Tracheal epithelial cell (primary cell): ENCODE results near the gene C1orf146. TPM values are rescaled to one million over a fixed set of nuclear protein-coding genes. Genes with fewer than 3 reads are reported as not detected.

Experiments used
- total RNA-seq: library from RNA; depleted of rRNA; stranded (reverse); fragments of >200 nt; gene quantifications from 2 replicates; pipeline ENCODE4 v1.2.1, GENCODE V29; 2014

Gene C1orf146, protein sequence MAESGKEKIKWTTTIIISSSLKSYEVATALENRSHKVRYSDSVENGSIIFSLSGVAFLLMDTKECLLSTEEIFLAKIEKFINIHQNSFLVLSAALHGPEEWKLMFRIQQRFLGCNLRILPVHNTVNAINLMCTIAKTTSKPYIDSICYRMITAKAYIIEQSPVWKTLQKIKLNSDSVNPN
- total RNA-seq, result not detected in 2 replicates

GRCh38 chr1:92217721-92218120 lies at the start of gene C1orf146:
Gene C1orf146 (plus strand): TSS chr1:92217915. CDS start chr1:92231421, 13,506 bp downstream.

Other genes starting within 250 kb of the C1orf146 start
- 0.43 and 1.9 TPM in 2 replicates for gene EPHX4, start 187.9 kb upstream of the C1orf146 start, total RNA-seq
- 0.48 TPM in 1 of 2 replicates, not detected in the other for gene SETSIP, start 142.5 kb upstream of the C1orf146 start, total RNA-seq
- gene BTBD8, start 137.6 kb upstream of the C1orf146 start, total RNA-seq, result 3.6 and 4.3 TPM in 2 replicates
- 4.8 and 9.8 TPM in 2 replicates for gene GLMN, start 81.1 kb downstream of the C1orf146 start, total RNA-seq
- gene RPAP2, start 81.1 kb downstream of the C1orf146 start, total RNA-seq, result 9.4 and 15.3 TPM in 2 replicates